Panc1 (cell line): ENCODE results near the gene ATE1. TPM values are rescaled to one million over a fixed set of nuclear protein-coding genes. Genes with fewer than 3 reads are reported as not detected.

ENCODE experiments used
- ATAC-seq: fragments of 200-7000 bp; cut with Tn5 transposase; 2 replicates; pipeline ENCODE4 v1.9.1; 2020; ENCODE audit warnings: mild to moderate bottlenecking, moderate library complexity
- BruUV-seq: library from RNA; stranded (reverse); fragments of 400-500 nt; replicated peaks from 2 replicates; lab custom pipeline; 2021; lab: Mats Ljungman, UMichigan
- CTCF ChIA-PET: fragments of 300-600 bp; sonication (Branson Sonifier 250); formaldehyde crosslinking; loops from one replicate; lab custom pipeline; 2022; ENCODE audit warnings: antibody characterized with exemption; lab: Charles Lee
- POLR2A ChIA-PET: fragments of 300-600 bp; sonication (Branson Sonifier 250); formaldehyde crosslinking; loops from one replicate; lab custom pipeline; 2022; ENCODE audit warnings: antibody characterized with exemption; lab: Charles Lee
- DNase-seq: peaks from one replicate; pipeline ENCODE4 v3.0.0-alpha.2; 2010; ENCODE audit warnings: low read depth, low spot score
- H3K27ac ChIP-seq: 2 replicates; pipeline ENCODE4 v1.5.1; 2011; ENCODE audit warnings: mild to moderate bottlenecking, low read length, inconsistent platforms
- H3K27me3 ChIP-seq: fragments of 200-500 bp; sonication (Bioruptor generic); 2 replicates; pipeline ENCODE4 v1.6.0; 2014; ENCODE audit warnings: low read length, inconsistent platforms; ENCODE audit not compliant: control insufficient read depth, insufficient read depth
- H3K36me3 ChIP-seq: fragments of 200-500 bp; sonication (Bioruptor generic); 2 replicates; pipeline ENCODE4 v1.5.1; 2014; ENCODE audit warnings: inconsistent platforms, mild to moderate bottlenecking, low read length, moderate library complexity; ENCODE audit not compliant: control insufficient read depth, insufficient read depth
- H3K4me1 ChIP-seq: 2 replicates; pipeline ENCODE4 v1.5.1; 2011; ENCODE audit warnings: inconsistent platforms, mild to moderate bottlenecking, low read length, moderate library complexity; ENCODE audit not compliant: control insufficient read depth, insufficient read depth
- H3K4me3 ChIP-seq, 2 experiments: 2 replicates each; pipeline ENCODE4 v1.5.1; 2011 to 2012; ENCODE audit warnings: low read depth in 2 of 2, low read length in 2 of 2, mild to moderate bottlenecking in 2 of 2, inconsistent platforms in 1 of 2, moderate library complexity in 1 of 2
- H3K9me3 ChIP-seq: fragments of 200-500 bp; sonication (Bioruptor generic); 2 replicates; pipeline ENCODE4 v1.5.1; 2014; ENCODE audit warnings: low read depth, mild to moderate bottlenecking, inconsistent platforms, low read length, moderate library complexity; ENCODE audit not compliant: control insufficient read depth, insufficient read depth
- POLR2AphosphoS5 ChIP-seq: IDR thresholded peaks from 2 replicates; pipeline ENCODE4 v1.6.1; 2012; ENCODE audit warnings: mild to moderate bottlenecking, low read depth, low read length, moderate library complexity
- SIN3A ChIP-seq: IDR thresholded peaks from 2 replicates; pipeline ENCODE4 v1.6.1; 2012; ENCODE audit warnings: low read depth, mild to moderate bottlenecking, low read length, moderate library complexity, borderline replicate concordance; ENCODE audit not compliant: insufficient read depth
- TCF7L2 ChIP-seq: IDR thresholded peaks from 2 replicates; pipeline ENCODE4 v1.6.1; 2011; ENCODE audit warnings: mild to moderate bottlenecking, low read depth, low read length, inconsistent platforms
- in situ Hi-C: cut with HindIII; loops from 2 replicates; pipeline ENCODE4 v1.10.0; 2016; ENCODE audit warnings: low sequenced_read_pairs, low pct_unique_long_range_greater_than_20kb
- intact Hi-C: fragments of 100-400 bp; cut with micrococcal nuclease; formaldehyde crosslinking; loops from one replicate; pipeline ENCODE4 v1.10.0; 2022; ENCODE audit not compliant: unreplicated experiment
- total RNA-seq: library from RNA; stranded (reverse); gene quantifications from one replicate; pipeline ENCODE4 v1.2.1, GENCODE V29; 2021; ENCODE audit not compliant: unreplicated experiment
- TF ChIP-seq, protein P1 (sequence below), 2 experiments: IDR thresholded peaks; 2 replicates each; pipeline ENCODE4 v1.6.1; 2011 to 2012; ENCODE audit warnings: low read depth in 2 of 2, control low read depth in 1 of 2, low read length in 1 of 2, mild to moderate bottlenecking in 1 of 2, moderate library complexity in 1 of 2; ENCODE audit not compliant: insufficient read depth in 1 of 2
- TF ChIP-seq, protein P2 (sequence below): fragments of 450-650 bp; IDR thresholded peaks from 2 replicates; pipeline ENCODE4 v1.5.1; 2017; ENCODE audit warnings: mild to moderate bottlenecking

The ATE1 gene
- total RNA-seq, 1 experiment from 2014 or later, result 45.5 TPM

GRCh38 chr10:121819049-121819448 lies 108.8 kb downstream of the ATE1 start:
- in situ Hi-C loops, result no loop called here

GRCh38 chr10:121818599-121818998 lies 109.2 kb downstream of the ATE1 start:
- no peaks in the 10 kb centered on the region for H3K4me1 ChIP-seq
- H3K27me3 ChIP-seq, result no peaks in the 10 kb centered on the region
- DNase-seq (no peak), ATAC-seq (no peak)
- CTCF ChIA-PET, result no interaction called here
- BruUV-seq, result no TSS peak
- H3K27ac ChIP-seq, result no peak overlapping the region
- TF ChIP-seq POLR2AphosphoS5 (no peak), TCF7L2 (no peak), SIN3A (no peak)
- TF ChIP-seq, protein P1, sequence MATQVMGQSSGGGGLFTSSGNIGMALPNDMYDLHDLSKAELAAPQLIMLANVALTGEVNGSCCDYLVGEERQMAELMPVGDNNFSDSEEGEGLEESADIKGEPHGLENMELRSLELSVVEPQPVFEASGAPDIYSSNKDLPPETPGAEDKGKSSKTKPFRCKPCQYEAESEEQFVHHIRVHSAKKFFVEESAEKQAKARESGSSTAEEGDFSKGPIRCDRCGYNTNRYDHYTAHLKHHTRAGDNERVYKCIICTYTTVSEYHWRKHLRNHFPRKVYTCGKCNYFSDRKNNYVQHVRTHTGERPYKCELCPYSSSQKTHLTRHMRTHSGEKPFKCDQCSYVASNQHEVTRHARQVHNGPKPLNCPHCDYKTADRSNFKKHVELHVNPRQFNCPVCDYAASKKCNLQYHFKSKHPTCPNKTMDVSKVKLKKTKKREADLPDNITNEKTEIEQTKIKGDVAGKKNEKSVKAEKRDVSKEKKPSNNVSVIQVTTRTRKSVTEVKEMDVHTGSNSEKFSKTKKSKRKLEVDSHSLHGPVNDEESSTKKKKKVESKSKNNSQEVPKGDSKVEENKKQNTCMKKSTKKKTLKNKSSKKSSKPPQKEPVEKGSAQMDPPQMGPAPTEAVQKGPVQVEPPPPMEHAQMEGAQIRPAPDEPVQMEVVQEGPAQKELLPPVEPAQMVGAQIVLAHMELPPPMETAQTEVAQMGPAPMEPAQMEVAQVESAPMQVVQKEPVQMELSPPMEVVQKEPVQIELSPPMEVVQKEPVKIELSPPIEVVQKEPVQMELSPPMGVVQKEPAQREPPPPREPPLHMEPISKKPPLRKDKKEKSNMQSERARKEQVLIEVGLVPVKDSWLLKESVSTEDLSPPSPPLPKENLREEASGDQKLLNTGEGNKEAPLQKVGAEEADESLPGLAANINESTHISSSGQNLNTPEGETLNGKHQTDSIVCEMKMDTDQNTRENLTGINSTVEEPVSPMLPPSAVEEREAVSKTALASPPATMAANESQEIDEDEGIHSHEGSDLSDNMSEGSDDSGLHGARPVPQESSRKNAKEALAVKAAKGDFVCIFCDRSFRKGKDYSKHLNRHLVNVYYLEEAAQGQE (IDR thresholded peaks at IDR 0.05; ENCODE audit: insufficient read depth in 1 of 2, low read depth in 2 of 2, low read length in 1 of 2), result no peak
- TF ChIP-seq, protein P2, sequence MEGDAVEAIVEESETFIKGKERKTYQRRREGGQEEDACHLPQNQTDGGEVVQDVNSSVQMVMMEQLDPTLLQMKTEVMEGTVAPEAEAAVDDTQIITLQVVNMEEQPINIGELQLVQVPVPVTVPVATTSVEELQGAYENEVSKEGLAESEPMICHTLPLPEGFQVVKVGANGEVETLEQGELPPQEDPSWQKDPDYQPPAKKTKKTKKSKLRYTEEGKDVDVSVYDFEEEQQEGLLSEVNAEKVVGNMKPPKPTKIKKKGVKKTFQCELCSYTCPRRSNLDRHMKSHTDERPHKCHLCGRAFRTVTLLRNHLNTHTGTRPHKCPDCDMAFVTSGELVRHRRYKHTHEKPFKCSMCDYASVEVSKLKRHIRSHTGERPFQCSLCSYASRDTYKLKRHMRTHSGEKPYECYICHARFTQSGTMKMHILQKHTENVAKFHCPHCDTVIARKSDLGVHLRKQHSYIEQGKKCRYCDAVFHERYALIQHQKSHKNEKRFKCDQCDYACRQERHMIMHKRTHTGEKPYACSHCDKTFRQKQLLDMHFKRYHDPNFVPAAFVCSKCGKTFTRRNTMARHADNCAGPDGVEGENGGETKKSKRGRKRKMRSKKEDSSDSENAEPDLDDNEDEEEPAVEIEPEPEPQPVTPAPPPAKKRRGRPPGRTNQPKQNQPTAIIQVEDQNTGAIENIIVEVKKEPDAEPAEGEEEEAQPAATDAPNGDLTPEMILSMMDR, result no peak
- intact Hi-C loops, result no loop called here
- POLR2A ChIA-PET, result no interaction called here
- in situ Hi-C loops, result no loop called here
- no peaks in the 10 kb centered on the region for H3K9me3 ChIP-seq
- no peak overlapping the region for H3K4me3 ChIP-seq
- H3K36me3 ChIP-seq, result no peaks in the 10 kb centered on the region

More at GRCh38 chr10:121819049-121819448, 108.8 kb downstream of the ATE1 start:
- Histone ChIP-seq H3K4me3 (no peak overlapping the region), H3K4me1 (no peaks in the 10 kb centered on the region), H3K36me3 (no peaks in the 10 kb centered on the region), H3K9me3 (no peaks in the 10 kb centered on the region), H3K27me3 (no peaks in the 10 kb centered on the region), H3K27ac (no peak overlapping the region)
- no peak for TF ChIP-seq TCF7L2
- no peak for TF ChIP-seq SIN3A
- no peak for TF ChIP-seq POLR2AphosphoS5
- TF ChIP-seq, protein P1 (IDR thresholded peaks at IDR 0.05; ENCODE audit: insufficient read depth in 1 of 2, low read depth in 2 of 2, low read length in 1 of 2), result no peak
- TF ChIP-seq, protein P2, result no peak
- DNase-seq, result no peak
- ChIA-PET POLR2A (no interaction called here), CTCF (no interaction called here)
- ATAC-seq, result no peak
- BruUV-seq, result no TSS peak
- intact Hi-C loops, result no loop called here
